ENCODE results near the gene ACIN1. TPM values are rescaled to one million over a fixed set of nuclear protein-coding genes. Genes with fewer than 3 reads are reported as not detected.

The ACIN1 gene
- total and polyA plus RNA-seq, 9 of the 15 experiments (the other 6 are each of a cell fraction or from before 2014, with no cell fraction given) = 5.0 to 196 (median 129) TPM

DNA sequence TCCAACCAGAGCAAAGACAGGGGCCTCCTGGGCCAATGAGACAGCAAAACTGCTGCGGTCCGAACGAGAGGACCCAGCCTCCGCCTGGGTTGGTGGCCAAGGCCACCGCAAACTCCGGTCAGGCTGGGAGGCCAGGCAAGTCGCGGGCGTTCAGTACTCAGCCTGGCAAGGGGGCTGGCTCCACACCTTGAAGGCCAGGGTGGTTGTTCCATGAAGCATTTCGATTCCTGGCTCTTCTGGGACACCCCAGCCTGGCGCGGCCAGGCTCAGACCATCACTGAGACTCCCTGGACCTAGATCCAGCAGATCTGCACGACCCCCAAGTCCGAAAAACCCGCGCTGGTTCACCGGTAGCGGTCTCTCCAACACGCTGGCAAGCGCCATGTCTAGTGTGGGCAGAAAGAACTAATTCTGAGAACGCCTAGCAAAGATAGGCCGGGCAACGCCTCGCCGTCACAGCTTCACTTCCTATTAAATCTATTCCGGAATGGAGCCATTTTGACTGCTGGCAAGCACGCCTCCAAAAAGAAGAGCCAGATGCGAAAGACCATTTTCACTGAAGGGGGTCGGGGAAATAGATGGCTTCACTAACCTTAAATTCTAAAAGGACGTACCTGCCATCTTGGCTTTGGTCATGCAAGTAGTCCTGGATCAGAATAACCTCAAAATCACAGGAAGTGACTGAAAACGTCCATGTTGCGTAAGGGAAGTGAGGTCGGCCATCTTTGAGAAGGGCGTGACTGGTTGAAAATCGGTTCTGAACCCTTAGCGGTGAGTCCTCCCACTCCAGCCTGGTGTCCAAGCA is 60.2 kb downstream of the ACIN1 start, which contains the start of gene PSMB5 (continued):
- TF ChIP-seq, protein P1, sequence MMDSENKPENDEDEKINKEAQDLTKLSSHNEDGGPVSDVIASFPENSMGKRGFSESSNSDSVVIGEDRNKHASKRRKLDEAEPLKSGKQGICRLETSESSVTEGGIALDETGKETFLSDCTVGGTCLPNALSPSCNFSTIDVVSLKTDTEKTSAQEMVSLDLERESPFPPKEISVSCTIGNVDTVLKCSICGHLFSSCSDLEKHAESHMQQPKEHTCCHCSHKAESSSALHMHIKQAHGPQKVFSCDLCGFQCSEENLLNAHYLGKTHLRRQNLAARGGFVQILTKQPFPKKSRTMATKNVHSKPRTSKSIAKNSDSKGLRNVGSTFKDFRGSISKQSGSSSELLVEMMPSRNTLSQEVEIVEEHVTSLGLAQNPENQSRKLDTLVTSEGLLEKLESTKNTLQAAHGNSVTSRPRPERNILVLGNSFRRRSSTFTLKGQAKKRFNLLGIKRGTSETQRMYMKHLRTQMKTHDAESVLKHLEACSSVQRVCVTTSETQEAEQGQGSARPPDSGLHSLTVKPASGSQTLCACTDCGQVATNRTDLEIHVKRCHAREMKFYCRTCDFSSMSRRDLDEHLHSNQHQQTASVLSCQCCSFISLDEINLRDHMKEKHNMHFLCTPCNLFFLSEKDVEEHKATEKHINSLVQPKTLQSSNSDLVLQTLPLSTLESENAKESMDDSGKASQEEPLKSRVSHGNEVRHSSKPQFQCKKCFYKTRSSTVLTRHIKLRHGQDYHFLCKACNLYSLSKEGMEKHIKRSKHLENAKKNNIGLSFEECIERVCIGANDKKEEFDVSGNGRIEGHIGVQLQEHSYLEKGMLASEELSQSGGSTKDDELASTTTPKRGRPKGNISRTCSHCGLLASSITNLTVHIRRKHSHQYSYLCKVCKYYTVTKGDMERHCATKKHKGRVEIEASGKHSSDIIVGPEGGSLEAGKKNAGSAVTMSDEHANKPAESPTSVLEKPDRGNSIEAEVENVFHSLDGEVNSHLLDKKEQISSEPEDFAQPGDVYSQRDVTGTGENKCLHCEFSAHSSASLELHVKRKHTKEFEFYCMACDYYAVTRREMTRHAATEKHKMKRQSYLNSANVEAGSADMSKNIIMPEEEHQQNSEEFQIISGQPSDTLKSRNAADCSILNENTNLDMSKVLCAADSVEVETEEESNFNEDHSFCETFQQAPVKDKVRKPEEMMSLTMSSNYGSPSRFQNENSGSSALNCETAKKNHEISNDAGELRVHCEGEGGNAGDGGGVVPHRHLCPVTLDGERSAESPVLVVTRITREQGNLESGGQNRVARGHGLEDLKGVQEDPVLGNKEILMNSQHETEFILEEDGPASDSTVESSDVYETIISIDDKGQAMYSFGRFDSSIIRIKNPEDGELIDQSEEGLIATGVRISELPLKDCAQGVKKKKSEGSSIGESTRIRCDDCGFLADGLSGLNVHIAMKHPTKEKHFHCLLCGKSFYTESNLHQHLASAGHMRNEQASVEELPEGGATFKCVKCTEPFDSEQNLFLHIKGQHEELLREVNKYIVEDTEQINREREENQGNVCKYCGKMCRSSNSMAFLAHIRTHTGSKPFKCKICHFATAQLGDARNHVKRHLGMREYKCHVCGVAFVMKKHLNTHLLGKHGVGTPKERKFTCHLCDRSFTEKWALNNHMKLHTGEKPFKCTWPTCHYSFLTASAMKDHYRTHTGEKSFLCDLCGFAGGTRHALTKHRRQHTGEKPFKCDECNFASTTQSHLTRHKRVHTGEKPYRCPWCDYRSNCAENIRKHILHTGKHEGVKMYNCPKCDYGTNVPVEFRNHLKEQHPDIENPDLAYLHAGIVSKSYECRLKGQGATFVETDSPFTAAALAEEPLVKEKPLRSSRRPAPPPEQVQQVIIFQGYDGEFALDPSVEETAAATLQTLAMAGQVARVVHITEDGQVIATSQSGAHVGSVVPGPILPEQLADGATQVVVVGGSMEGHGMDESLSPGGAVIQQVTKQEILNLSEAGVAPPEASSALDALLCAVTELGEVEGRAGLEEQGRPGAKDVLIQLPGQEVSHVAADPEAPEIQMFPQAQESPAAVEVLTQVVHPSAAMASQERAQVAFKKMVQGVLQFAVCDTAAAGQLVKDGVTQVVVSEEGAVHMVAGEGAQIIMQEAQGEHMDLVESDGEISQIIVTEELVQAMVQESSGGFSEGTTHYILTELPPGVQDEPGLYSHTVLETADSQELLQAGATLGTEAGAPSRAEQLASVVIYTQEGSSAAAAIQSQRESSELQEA (IDR thresholded peaks at IDR 0.05; ENCODE audit: low read depth) = peak; percentile 91
- TF ChIP-seq HNRNPLL (IDR thresholded peaks at IDR 0.05; ENCODE audit: low read depth, low read length, poor library complexity, severe bottlenecking) (peak; percentile 67), ZNF707 (CRISPR knock-in tag; conservative IDR thresholded peaks at IDR 0.05) (no peak), SMARCB1 (IDR thresholded peaks at IDR 0.05; ENCODE audit: insufficient read length, low read depth) (no peak), JUN (IDR thresholded peaks at IDR 0.05; ENCODE audit: borderline replicate concordance, low read depth, low read length) (peak; percentile 25; the same call in 1 of the 2 replicates), JUN (CRISPR knock-in tag; IDR thresholded peaks at IDR 0.05; ENCODE audit: borderline replicate concordance) (no peak), TEAD2 (tag; IDR thresholded peaks at IDR 0.05) (no peak), JUND (IDR thresholded peaks at IDR 0.05; ENCODE audit: borderline replicate concordance, low read depth, low read length) (peak; percentile 16; the same call in 1 of the 2 replicates), JUND (tag; IDR thresholded peaks at IDR 0.05; ENCODE audit: borderline replicate concordance, low read depth, low read length) (peak; percentile 83; the same call in 2 of the 3 replicates), L3MBTL2 (IDR thresholded peaks at IDR 0.05) (0 out of 2 replicates have a peak, but pooled peaks have one; percentile 19), CBFA2T3 (IDR thresholded peaks at IDR 0.05) (no peak), SIN3B (IDR thresholded peaks at IDR 0.05; ENCODE audit: low read depth) (peak; percentile 78), CCAR2 (IDR thresholded peaks at IDR 0.05; ENCODE audit: low read depth, low read length) (no peak), HNRNPK (IDR thresholded peaks at IDR 0.05; ENCODE audit: low read depth, low read length, poor library complexity, severe bottlenecking) (no peak), PURB (CRISPR knock-in tag; IDR thresholded peaks at IDR 0.05; ENCODE audit: low read depth) (no peak)
- TF ChIP-seq, protein P2, sequence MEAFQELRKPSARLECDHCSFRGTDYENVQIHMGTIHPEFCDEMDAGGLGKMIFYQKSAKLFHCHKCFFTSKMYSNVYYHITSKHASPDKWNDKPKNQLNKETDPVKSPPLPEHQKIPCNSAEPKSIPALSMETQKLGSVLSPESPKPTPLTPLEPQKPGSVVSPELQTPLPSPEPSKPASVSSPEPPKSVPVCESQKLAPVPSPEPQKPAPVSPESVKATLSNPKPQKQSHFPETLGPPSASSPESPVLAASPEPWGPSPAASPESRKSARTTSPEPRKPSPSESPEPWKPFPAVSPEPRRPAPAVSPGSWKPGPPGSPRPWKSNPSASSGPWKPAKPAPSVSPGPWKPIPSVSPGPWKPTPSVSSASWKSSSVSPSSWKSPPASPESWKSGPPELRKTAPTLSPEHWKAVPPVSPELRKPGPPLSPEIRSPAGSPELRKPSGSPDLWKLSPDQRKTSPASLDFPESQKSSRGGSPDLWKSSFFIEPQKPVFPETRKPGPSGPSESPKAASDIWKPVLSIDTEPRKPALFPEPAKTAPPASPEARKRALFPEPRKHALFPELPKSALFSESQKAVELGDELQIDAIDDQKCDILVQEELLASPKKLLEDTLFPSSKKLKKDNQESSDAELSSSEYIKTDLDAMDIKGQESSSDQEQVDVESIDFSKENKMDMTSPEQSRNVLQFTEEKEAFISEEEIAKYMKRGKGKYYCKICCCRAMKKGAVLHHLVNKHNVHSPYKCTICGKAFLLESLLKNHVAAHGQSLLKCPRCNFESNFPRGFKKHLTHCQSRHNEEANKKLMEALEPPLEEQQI (IDR thresholded peaks at IDR 0.05) = no peak

Measured in K562 (cell line).